ENCODE data around the gene PSD2. TPM values are rescaled to one million over a fixed set of nuclear protein-coding genes. Genes with fewer than 3 reads are reported as not detected.

Gene PSD2
- total and polyA plus RNA-seq, 2 experiments from 2014 or later = 0.08 to 0.10 TPM

GRCh38 chr5:139757727-139758509 is 37.7 kb upstream of the PSD2 start (continued):
- TF ChIP-seq, protein P1, sequence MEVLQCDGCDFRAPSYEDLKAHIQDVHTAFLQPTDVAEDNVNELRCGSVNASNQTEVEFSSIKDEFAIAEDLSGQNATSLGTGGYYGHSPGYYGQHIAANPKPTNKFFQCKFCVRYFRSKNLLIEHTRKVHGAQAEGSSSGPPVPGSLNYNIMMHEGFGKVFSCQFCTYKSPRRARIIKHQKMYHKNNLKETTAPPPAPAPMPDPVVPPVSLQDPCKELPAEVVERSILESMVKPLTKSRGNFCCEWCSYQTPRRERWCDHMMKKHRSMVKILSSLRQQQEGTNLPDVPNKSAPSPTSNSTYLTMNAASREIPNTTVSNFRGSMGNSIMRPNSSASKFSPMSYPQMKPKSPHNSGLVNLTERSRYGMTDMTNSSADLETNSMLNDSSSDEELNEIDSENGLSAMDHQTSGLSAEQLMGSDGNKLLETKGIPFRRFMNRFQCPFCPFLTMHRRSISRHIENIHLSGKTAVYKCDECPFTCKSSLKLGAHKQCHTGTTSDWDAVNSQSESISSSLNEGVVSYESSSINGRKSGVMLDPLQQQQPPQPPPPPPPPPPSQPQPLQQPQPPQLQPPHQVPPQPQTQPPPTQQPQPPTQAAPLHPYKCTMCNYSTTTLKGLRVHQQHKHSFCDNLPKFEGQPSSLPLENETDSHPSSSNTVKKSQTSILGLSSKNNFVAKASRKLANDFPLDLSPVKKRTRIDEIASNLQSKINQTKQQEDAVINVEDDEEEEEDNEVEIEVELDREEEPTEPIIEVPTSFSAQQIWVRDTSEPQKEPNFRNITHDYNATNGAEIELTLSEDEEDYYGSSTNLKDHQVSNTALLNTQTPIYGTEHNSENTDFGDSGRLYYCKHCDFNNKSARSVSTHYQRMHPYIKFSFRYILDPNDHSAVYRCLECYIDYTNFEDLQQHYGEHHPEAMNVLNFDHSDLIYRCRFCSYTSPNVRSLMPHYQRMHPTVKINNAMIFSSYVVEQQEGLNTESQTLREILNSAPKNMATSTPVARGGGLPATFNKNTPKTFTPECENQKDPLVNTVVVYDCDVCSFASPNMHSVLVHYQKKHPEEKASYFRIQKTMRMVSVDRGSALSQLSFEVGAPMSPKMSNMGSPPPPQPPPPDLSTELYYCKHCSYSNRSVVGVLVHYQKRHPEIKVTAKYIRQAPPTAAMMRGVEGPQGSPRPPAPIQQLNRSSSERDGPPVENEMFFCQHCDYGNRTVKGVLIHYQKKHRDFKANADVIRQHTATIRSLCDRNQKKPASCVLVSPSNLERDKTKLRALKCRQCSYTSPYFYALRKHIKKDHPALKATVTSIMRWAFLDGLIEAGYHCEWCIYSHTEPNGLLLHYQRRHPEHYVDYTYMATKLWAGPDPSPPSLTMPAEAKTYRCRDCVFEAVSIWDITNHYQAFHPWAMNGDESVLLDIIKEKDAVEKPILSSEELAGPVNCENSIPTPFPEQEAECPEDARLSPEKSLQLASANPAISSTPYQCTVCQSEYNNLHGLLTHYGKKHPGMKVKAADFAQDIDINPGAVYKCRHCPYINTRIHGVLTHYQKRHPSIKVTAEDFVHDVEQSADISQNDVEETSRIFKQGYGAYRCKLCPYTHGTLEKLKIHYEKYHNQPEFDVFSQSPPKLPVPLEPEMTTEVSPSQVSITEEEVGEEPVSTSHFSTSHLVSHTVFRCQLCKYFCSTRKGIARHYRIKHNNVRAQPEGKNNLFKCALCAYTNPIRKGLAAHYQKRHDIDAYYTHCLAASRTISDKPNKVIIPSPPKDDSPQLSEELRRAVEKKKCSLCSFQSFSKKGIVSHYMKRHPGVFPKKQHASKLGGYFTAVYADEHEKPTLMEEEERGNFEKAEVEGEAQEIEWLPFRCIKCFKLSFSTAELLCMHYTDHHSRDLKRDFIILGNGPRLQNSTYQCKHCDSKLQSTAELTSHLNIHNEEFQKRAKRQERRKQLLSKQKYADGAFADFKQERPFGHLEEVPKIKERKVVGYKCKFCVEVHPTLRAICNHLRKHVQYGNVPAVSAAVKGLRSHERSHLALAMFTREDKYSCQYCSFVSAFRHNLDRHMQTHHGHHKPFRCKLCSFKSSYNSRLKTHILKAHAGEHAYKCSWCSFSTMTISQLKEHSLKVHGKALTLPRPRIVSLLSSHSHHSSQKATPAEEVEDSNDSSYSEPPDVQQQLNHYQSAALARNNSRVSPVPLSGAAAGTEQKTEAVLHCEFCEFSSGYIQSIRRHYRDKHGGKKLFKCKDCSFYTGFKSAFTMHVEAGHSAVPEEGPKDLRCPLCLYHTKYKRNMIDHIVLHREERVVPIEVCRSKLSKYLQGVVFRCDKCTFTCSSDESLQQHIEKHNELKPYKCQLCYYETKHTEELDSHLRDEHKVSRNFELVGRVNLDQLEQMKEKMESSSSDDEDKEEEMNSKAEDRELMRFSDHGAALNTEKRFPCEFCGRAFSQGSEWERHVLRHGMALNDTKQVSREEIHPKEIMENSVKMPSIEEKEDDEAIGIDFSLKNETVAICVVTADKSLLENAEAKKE (CRISPR knock-in tag; IDR thresholded peaks at IDR 0.05) = no peak
- TF ChIP-seq, protein P2, sequence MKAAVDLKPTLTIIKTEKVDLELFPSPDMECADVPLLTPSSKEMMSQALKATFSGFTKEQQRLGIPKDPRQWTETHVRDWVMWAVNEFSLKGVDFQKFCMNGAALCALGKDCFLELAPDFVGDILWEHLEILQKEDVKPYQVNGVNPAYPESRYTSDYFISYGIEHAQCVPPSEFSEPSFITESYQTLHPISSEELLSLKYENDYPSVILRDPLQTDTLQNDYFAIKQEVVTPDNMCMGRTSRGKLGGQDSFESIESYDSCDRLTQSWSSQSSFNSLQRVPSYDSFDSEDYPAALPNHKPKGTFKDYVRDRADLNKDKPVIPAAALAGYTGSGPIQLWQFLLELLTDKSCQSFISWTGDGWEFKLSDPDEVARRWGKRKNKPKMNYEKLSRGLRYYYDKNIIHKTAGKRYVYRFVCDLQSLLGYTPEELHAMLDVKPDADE (IDR thresholded peaks at IDR 0.05) = no peak
- TF ChIP-seq JUNB (IDR thresholded peaks at IDR 0.05; ENCODE audit: unreplicated experiment) = no peak
- TF ChIP-seq CREB1 (CRISPR knock-in tag; IDR thresholded peaks at IDR 0.05; ENCODE audit: low read depth) = no peak
- TF ChIP-seq STAT1 (IDR thresholded peaks at IDR 0.05; ENCODE audit: unreplicated experiment) = no peak

DNA sequence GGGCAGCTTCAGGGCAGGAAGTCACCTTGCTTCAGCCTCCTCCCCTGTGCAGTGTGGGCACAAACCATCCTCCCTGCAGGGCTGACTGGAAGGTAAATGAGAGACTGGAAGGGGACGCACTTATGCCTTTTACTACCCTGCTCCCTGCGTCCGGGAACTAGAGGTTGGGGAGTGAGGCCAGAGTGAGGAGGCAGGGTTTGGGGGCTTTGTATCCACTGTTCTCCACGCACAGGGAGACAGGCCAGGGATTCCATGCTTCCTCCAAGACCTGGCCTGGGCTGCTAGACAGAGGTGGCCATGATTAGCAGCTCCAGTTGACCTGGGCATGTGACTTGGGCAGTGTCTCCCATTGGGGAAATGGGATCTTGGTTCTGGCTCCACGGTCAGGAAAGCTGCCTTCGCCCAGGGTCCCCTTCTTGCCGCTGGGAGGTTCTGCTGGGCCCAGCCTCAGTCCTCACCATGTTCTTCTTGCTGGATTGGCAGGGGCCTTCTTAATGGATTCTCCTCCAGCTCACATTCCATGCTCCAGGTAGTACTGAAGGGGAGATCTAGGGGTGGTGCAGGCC is 37.0 kb upstream of the PSD2 start:
- H3K9me2 ChIP-seq (ENCODE audit: insufficient read depth) = no peaks in the 10 kb centered on the region
- Mint-ChIP-seq H3K4me1 (peaks cover 51% of the 10 kb centered on the region), H3K9me3 (no peaks in the 10 kb centered on the region; the same call in 2 of the 3 replicates), H3K27me3 (ENCODE audit: insufficient read depth, low read depth, poor library complexity) (peaks cover 83% of the 10 kb centered on the region), H3K27ac (no peak overlapping the region), H3K4me3 (no peak overlapping the region), H3K36me3 (ENCODE audit: low read depth) (no peaks in the 10 kb centered on the region)
- no peak overlapping the region for H2AFZ ChIP-seq
- no peak overlapping the region for H3K4me2 ChIP-seq
- H3K27ac ChIP-seq (ENCODE audit: low read depth) = no peak overlapping the region
- peaks cover 13% of the 10 kb centered on the region for H3F3A ChIP-seq (replicated peaks; ENCODE audit: low read depth)
- peaks cover 20% of the 10 kb centered on the region; the same call in 1 of the 2 replicates for H3K4me1 ChIP-seq (ENCODE audit: insufficient read depth)
- peaks cover 81% of the 10 kb centered on the region for H3K27me3 ChIP-seq (ENCODE audit: insufficient read depth)
- H3K79me2 ChIP-seq (replicated peaks; ENCODE audit: insufficient read depth) = no peaks in the 10 kb centered on the region
- H4K20me1 ChIP-seq (replicated peaks; ENCODE audit: insufficient read depth) = no peaks in the 10 kb centered on the region; the same call in 1 of the 2 replicates
- ATAC-seq = no peak
- no peak for DNase-seq (ENCODE audit: low spot score)
- no peaks in the 10 kb centered on the region; the same call in 1 of the 2 replicates for H3K36me3 ChIP-seq (ENCODE audit: insufficient read depth)
- no peak overlapping the region for H3K4me3 ChIP-seq
- TF ChIP-seq NANOG (IDR thresholded peaks at IDR 0.05; ENCODE audit: borderline replicate concordance) (no peak), ZNF114 (CRISPR knock-in tag; IDR thresholded peaks at IDR 0.05) (no peak), CREB1 (CRISPR knock-in tag; IDR thresholded peaks at IDR 0.05; ENCODE audit: low read depth) (no peak), EZH2phosphoT487 (IDR thresholded peaks at IDR 0.05; ENCODE audit: unreplicated experiment) (no peak), STAT1 (IDR thresholded peaks at IDR 0.05; ENCODE audit: unreplicated experiment) (no peak), POLR2AphosphoS5 (IDR thresholded peaks at IDR 0.05; ENCODE audit: low read depth) (no peak), ZNF331 (CRISPR knock-in tag; IDR thresholded peaks at IDR 0.05; ENCODE audit: low read depth) (no peak), JUNB (IDR thresholded peaks at IDR 0.05; ENCODE audit: unreplicated experiment) (no peak)
- TF ChIP-seq, protein P2 (IDR thresholded peaks at IDR 0.05) = no peak
- TF ChIP-seq, protein P3, sequence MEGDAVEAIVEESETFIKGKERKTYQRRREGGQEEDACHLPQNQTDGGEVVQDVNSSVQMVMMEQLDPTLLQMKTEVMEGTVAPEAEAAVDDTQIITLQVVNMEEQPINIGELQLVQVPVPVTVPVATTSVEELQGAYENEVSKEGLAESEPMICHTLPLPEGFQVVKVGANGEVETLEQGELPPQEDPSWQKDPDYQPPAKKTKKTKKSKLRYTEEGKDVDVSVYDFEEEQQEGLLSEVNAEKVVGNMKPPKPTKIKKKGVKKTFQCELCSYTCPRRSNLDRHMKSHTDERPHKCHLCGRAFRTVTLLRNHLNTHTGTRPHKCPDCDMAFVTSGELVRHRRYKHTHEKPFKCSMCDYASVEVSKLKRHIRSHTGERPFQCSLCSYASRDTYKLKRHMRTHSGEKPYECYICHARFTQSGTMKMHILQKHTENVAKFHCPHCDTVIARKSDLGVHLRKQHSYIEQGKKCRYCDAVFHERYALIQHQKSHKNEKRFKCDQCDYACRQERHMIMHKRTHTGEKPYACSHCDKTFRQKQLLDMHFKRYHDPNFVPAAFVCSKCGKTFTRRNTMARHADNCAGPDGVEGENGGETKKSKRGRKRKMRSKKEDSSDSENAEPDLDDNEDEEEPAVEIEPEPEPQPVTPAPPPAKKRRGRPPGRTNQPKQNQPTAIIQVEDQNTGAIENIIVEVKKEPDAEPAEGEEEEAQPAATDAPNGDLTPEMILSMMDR (conservative IDR thresholded peaks at IDR 0.05; ENCODE audit: low read depth in 2 of 2) = no peak
